GM18907 (cell line): ENCODE measurements around the gene ITGB8.
A peak's percentile ranks its signal among the peaks of the same experiment; 100 is the strongest.
"Not testable (repeated sequence)": the region's sequence is repeated elsewhere in the genome, so short reads cannot be mapped to it uniquely, and the experiment has no call there.

Source experiments
- ATAC-seq: cut with Tn5 transposase; IDR thresholded peaks from one replicate; pipeline ENCODE4 v1.9.1; 2021; ENCODE audit warnings: mild to moderate bottlenecking, moderate library complexity; ENCODE audit not compliant: unreplicated experiment

The ITGB8 gene

DNA sequence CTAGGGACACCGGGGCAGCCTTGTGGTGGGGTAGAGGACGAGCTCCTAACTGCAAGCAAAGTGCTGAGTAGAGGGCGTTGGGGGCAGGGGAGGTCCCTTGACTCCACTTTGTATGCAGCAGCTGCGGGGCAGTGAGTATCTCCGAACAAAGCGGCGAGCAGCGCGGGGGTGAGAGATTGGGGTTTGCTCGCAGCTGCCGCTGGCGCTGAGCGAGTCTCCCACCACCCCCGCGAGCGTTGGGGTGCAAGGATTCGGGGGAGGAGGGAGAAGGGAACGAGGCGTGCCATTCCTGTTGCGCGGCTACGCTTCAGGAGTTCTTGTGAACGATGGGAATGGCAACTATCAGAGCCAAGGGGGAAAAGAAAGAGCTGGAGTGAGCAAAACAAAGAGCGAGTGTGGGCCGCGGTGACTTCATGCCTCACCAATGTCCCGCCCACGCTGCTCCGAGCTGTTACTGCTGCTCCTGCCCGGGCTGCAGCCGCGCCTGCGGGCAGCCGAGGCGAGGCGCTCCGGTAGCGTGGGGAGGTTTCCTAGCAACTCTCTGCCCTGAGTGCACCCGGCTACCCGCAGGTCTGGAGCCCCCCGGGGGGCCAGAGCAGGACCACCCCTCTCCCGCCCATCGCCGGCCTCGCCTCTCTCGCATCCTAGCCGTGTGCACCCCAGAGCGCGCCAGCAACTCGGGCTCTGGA, at the start of gene ITGB8:
TSS of gene ITGB8 (plus strand) at position 662 of the 689 bp plus-strand sequence. CDS start 907 bp downstream, outside the sequence.
- peak; percentile 59 for ATAC-seq

DNA sequence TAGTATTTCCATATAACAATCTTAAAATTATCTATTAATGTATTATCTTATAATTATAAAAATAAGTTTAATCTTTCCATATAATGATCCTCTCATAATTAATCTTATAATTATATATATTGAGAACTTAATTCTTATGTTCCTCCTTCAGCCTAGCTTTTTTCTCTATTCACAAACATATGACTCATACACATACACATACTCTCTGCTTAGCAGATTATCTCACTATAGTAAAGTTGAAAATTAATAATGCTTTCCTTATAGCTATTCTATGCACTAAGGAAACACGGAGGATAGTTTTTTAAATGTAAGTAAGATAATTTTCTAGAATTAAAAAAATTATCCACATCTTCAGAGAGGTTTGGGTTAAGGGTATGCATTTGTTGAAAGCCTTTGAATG, 47.7 kb upstream of the ITGB8 start:
- ATAC-seq: no peak

DNA sequence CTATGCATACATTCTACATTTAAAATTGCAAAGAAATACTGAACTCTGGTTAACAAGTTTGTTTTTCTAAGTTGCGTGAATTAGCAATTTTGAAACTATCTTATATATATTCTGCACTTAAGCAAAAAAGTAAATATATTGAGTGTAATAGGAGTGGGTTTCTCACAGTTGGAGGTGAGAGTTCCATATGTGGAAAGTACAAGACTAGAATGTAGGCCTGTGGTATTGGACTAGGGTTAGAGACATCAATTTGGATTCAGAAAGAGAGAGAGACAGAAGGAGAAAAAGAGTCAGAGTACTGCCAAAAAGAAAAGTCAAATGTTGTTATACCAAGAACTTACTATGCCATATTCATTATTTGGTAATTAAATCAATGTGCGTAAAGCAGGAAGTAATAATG, 47.3 kb upstream of the ITGB8 start:
- no peak for ATAC-seq

DNA sequence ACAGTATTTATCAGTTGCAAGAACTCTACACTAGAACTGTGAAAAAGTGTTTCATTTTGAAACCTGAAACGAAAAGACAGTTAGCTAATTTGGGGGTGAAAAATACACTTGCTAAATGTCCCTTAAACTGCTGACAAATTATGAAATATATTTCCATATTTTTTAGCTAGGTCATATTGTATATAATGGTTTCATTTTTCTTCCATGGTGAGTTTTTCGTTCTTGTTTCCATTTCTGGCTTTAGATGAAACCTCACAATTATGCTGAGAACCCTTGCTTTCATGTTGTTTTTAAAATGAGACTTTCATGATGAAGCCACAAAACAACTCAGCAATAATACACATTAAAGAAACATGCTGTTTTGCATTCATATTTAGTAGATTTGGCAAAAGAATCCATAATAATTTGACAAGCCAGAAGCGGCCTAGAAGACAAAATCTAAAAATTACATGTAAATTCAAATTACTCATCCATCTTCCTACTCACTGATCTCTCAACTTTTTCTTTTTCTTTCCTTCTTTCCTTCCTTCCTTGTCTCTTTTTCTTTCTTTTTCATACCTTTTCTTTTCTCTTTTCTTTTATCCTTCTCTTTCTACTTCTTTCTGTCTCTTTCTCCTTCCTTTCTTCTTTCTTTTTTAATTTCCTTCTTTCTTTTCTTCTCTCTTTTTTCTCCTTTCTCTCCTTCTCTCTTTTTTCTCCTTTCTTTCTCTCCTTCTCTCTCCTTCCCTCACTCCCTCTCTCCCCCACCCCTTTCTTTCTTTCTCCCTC, 46.5 kb upstream of the ITGB8 start:
- peak; percentile 44 for ATAC-seq

DNA sequence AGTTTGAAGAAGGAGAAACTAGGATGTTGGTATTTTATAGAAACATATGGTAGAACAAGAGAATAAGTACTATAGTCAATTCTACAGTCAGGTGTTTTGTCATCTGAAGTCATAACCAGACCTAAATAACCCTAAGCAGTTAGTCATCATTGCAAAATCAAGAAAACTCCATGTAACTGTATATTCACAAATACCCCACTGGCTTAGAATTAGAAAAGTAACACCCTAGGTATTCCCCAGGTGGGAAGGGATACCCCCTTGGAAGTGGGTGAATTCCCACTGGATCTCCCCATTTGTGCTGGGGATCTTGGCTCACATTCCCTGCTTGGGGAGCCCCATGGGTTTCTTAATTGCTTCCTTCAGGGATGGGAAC, 45.9 kb upstream of the ITGB8 start:
- ATAC-seq: peak; percentile 30

DNA sequence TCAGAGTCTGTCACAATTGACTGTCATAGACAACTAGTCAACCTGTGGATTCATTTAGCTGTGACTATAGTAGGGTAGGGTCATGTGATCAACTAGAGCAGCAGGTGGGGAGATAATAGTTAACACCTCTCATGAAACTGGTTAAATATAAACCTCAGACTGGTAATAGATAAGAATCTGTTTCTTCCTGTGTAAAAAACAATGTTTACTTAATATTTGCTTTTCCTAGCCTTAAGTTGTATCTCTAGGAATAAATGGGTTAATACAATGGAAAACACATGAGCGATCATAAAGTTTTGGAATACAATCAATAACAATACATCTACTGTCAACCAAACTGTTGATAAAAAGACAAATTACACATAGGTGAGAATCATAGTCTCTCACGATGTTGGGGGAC, 43.4 kb upstream of the ITGB8 start:
- ATAC-seq: peak; percentile 69

DNA sequence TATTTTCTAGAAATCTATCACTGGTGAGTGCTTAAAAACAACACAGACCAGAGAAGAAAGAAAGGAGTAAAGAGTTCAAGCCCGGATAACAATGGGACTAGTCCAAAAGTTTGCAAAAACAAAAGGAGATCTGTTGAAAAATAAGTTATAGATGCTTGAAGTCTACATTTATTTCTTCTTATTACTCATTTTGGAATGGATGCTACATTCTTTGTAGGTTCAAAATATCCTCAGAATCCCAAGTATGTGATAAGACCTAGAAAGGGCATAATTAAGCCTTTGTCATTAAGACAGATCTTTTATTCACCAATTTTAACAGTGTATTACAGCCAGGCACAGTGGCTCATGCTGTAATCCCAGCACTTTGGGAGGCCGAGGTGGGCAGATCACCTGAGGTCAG, 42.7 kb upstream of the ITGB8 start:
- ATAC-seq: no peak

DNA sequence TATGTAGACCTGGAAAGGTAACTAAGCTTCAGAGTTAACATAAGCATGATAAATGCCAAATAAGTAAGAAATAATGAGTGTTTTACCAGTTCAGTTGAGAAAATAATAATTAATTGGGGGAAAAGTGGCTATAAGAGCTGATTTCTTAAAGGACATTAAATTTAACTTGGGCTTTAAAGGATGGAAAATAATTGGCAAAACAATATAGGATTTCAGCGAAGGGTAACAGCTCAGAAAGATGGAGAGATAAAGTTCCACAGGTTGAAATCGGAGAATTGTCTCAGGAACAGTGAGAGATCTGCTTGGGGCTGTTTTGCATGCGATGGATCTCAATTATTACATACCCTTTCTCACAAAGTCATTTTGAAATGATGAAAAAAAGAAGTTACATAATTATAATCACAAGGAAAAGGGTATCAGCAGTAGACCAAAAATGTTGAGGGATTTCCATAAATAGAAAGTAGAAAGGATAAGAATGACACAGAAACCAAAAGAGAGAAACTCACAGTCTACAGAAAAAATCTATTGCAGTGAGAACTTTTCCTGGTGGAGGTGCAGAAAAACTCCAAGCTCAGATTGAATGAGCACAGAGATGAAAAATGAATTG, 40.1 kb upstream of the ITGB8 start:
- no peak for ATAC-seq

DNA sequence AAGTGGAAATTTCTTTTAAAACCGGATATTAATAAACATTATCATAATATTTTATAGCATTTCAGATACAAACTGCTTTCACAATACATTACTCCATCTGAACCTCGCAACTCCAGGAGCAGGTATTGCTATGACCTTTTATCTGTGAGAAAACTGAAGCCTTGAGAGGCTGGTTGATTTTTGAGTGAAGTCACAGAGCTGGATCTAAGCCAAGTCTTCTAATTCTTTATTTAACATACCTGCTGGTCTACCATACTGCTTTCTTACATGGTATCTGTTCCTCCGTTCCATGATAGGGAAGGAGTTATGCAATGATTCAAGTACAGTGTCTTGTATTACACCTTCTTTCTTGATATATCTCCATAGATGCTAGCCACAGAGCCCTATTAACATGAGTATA, 37.4 kb upstream of the ITGB8 start:
- ATAC-seq: no peak

DNA sequence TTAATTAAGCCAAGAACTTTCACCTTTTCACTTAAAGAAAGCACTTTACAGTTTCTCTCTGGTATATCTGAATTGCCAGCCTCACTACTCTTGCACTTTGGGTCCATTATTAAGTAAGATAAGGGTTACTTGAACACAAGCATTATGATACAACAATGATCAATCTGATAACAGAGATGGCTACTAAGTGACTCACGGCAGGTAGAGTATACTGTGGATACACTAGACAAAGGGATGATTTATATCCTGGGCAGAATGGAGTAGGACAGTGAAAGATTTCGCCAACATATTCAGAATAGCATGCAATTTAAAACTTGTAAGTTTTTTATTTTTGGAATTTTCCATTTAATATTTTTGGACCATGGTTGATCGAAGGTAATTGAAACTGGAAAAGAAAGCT, 34.3 kb upstream of the ITGB8 start:
- ATAC-seq: no peak

DNA sequence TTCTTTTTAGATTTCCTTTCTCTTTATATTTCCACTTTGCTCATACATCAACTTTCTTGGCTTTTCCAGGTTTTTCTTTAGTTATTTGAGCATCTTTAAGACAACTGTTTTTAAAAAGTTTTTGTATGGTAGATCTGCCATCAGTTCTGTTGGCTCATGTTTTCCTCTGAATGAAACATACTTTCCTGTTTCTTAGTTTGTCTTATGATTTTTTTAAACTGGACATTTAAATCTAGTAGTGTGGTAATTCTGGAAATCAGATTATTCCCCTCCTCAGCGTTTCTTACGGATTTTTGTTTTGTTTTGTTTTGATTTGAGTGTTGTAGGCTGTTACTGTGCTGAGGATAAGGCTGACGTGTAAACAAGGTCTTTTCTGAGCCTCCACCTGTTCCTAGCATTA, 33.8 kb upstream of the ITGB8 start:
- ATAC-seq: no peak

DNA sequence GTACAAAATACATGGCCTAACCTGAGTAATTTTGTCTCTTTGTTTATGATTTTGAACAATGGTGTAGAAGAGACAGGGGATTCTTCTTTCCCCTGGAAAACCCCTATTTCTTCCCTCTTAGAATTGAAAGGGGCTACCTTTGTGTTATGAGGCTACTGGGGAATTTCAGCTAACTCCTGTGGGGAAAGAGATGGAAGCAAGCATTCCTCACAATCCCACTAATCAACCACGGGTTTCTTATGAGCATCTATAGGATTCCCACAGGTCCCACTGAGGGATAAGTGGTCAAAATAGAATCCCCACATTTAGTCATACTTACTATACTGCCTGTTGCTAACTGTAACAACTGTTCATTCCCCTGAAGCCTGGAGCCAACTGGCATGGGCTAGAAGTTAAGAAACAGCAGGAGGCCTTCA, 32.2 kb upstream of the ITGB8 start:
- ATAC-seq: no peak

DNA sequence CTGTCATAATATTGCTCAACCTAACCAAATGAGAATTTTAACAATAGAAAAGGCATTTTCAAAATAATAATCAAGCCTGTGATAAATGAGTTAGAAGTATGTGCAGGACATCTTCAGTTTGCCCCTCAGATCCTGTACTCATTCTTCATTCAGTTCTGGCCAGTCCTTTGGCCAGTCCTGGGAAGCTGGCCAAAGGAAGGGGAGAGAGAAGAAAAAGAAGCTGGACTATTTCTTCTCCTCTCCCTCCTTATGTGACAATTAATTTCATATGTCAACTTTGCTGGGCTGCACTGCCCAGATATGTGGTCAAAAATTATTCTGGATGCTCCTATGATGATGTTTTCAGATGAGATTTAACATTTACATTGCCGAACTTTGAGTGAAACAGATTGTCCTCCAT, 31.6 kb upstream of the ITGB8 start:
- no peak for ATAC-seq

DNA sequence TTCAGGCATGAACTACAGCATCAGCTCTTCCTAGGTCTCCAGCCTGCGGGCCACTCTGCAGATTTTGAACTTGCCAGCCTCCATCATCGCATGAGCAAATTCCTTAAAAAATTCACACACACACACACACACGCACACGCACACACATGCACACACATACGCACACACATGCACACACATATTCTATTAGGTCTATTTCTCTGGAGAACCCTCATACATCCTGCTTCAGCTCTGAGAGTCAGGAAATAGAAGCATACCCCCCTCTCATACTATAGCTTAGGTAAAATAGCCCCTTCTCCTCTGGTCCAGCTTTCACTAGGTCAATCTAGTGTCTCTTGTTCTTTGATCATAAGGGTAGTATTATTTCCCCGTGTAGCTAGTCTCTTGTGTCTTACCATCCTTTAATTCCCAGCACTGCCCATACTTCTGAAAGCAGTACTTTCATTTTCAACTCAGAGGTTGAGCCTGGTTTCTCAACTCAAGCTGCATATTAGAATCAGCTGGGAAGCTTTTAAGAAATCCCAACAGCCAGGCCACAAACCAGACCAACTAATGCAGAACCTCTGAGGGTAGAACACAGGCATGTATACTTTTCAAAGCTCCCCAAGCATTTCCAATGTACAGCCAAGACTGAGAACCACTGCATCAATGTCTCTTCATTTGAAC, 30.9 kb upstream of the ITGB8 start:
- ATAC-seq: peak; percentile 74

DNA sequence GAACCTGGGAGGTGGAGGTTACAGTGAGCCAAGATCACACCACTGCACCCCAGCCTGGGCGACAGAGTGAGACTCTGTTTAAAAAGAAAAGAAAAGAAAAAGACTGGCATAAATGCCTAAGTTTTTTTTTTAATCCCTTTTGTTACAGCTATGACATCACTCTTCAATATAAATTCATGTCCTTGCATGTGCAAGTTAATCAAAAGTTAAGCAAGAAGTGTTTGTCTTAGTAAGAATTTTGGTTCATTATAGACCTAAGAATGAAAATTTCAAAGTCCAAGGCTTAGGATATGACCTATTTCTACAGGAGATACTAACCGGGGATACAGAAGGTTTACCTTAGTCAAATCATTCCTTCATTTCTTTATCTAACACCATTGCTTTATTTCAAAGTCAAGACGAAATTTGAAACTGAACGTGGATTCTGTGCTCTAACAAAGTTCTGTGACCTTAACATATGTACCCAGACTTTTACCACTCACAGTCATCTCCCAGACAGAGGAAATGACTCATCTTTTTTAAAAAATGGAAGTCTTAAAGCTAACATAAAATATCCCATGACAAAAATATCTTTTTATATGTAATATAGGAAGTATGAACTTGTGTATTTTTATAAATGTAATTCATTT, 29.3 kb upstream of the ITGB8 start:
- ATAC-seq: no peak

DNA sequence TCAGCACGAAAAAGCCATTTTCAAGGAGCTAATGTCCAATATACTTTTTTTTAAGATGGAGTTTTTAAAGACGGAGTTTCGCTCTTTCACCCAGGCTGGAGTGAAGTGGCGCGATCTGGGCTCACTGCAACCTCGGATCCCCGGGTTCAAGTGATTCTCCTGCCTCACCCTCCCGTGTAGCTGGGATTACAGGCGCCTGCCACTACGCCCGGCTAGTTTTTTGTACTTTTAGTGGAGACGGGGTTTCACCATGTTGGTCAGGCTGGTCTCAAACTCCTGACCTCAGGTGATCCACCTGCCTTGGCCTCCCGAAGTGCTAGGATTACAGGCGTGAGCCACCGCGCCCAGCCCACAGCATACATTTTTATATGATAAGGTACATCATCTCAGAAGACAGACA, 28.4 kb upstream of the ITGB8 start:
- not testable (repeated sequence) for ATAC-seq

DNA sequence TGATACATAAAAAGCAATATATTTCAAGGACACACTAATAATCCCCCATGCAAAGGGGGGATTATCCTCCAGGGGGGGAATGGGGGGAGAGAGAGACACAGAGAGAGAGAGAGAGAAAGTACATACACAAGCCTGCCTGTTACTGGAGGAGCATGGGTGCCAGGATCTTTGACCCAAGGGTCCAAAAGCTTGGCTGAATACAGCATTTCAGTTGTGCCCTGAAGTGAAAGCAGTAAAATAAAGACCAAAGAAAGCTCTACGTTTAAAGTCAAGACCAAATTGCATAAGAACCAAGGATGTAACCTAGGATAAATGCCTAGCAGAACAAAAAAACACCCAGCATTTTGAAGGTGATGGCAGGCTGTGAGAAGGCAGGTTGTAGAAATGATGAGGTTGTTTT, 27.8 kb upstream of the ITGB8 start:
- no peak for ATAC-seq

DNA sequence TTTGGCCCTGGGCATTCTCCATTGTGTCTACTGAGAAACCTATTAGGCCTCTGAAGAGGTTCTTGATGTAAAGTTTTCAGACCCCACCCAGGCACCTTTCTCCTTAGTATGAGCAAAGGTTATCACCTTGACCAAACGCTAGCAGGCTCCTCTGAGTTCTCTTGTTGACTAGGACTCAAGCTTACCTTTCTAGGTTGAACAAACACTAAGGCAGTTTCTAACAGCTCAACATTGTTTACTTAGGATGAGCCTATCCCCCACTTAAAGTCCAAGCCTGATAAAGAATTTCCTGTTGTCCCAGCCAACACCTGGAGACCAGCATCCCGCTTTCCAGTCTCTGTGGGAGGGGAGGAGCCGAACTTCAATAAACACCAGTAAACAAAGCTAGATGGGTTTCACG, 26.3 kb upstream of the ITGB8 start:
- ATAC-seq: no peak

DNA sequence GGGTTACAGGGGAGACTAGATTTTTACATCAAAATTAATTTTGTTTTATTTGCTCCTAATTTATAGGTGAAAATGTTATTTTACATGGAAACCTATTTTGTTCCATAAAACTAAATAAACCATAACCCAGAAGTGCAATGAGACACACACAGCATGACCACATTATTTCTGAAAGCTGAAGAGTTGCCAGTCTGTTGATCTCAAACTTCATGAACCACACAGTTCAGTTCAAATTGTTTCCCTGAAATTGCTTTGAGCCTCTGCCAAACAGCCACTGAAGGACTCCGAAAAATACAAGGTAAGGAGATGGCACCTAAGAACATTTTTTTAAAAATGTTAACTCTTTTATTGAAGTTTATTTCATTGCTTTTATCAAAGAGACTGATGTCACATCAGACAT, 25.0 kb upstream of the ITGB8 start:
- ATAC-seq: no peak

DNA sequence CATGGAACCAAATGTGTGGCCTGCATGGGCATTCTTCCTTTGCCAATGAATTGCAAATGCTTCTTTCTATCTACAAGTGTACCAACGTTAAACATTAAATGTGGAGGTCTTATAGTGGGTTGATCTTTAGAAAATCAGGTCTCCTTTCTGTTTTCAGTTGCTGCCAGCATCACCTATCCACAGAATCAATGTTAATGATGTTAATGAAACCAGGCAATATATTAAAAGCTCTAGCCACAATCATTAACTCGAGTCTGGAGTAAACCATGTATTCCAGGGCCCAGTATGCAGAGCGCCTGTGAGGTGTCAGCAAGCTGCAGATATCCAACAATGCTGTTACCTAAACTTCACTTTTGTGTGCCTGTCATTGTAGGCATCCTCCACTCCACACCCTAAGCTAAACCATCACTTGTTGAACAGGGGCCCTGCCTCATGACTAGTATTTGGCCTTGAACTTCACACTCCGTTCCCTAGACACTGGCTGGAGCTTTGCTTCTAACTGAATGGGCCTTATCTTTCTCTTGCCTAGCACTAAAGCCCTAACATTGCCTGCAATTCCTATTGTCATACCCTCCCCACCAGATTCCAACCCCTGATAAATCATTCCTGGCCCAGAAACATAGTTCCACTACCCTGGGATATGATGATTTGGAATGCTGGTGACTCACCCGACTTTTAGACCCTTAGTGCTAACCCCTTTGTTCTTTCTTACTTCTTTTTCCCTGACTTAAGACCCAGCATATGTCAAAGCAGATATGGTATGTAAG, 24.3 kb upstream of the ITGB8 start:
- peak; percentile 33 for ATAC-seq
